MM.1S (cell line): ENCODE measurements around the gene CLCA2.
"Not testable (repeated sequence)": the region's sequence is repeated elsewhere in the genome, so short reads cannot be mapped to it uniquely, and the experiment has no call there.

Experiments used
- EZH2 ChIP-seq: fragments of 300-600 bp; sonication (generic); optimal IDR thresholded peaks from 2 replicates; pipeline ENCODE3; 2017; ENCODE audit warnings: low read depth, mild to moderate bottlenecking, antibody characterized with exemption, low read length, mixed read lengths
- EZH2phosphoT487 ChIP-seq: fragments of 300-600 bp; sonication (generic); IDR thresholded peaks from 2 replicates; pipeline ENCODE4 v1.6.1; 2018; ENCODE audit warnings: antibody characterized with exemption, low read length
- TF ChIP-seq, protein P1 (sequence below): fragments of 300-600 bp; sonication (generic); IDR thresholded peaks from 2 replicates; pipeline ENCODE4 v1.5.1; 2016; ENCODE audit warnings: antibody characterized with exemption, low read length, mixed read lengths

DNA sequence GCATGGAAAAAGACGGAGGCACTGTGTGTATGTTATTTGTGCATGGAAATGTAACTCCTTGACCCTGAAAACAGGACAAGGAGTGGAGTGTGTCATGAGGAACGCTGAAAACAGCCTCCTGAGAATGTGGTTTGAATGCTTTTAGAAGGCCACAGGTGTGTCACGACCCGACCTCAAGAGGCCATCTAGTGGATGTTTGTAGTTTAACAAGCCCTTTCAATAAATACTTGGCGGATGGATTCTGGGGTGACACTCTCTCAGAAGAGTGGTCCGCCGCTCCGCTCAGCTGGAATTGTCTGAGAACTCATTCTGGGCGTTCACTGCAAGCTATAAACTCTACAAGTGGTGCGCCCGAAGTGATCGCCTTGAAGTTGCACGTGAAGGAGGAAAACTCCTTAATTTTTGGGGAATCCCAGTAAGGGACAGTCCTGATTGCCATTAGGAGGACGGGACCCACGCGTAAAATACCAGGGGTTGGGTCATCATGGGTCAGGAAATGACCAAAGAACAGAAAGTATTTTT is 78.2 kb downstream of the CLCA2 start:
- TF ChIP-seq, protein P1, sequence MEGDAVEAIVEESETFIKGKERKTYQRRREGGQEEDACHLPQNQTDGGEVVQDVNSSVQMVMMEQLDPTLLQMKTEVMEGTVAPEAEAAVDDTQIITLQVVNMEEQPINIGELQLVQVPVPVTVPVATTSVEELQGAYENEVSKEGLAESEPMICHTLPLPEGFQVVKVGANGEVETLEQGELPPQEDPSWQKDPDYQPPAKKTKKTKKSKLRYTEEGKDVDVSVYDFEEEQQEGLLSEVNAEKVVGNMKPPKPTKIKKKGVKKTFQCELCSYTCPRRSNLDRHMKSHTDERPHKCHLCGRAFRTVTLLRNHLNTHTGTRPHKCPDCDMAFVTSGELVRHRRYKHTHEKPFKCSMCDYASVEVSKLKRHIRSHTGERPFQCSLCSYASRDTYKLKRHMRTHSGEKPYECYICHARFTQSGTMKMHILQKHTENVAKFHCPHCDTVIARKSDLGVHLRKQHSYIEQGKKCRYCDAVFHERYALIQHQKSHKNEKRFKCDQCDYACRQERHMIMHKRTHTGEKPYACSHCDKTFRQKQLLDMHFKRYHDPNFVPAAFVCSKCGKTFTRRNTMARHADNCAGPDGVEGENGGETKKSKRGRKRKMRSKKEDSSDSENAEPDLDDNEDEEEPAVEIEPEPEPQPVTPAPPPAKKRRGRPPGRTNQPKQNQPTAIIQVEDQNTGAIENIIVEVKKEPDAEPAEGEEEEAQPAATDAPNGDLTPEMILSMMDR = peak; percentile 52
- not testable (repeated sequence) for TF ChIP-seq EZH2, EZH2phosphoT487
